GM23338 (cell line): ENCODE measurements around the gene ST6GALNAC3.

ENCODE experiments used
- CREB1 ChIP-seq: fragments of 250-450 bp; sonication (Bioruptor Pico); IDR thresholded peaks from 2 replicates; pipeline ENCODE4 v1.5.0; 2020; ENCODE audit warnings: low read depth, mild to moderate bottlenecking, moderate library complexity
- EZH2 ChIP-seq: fragments of 200-600 bp; sonication (generic); IDR thresholded peaks from one replicate; pipeline ENCODE4 v1.8.0; 2017; ENCODE audit warnings: antibody characterized with exemption, mild to moderate bottlenecking, low read depth; ENCODE audit not compliant: unreplicated experiment
- EZH2phosphoT487 ChIP-seq: fragments of 200-600 bp; sonication (generic); IDR thresholded peaks from one replicate; pipeline ENCODE4 v1.8.1; 2018; ENCODE audit warnings: antibody characterized with exemption; ENCODE audit not compliant: unreplicated experiment
- POLR2AphosphoS5 ChIP-seq: IDR thresholded peaks from 2 replicates; pipeline ENCODE4 v1.6.1; 2016; ENCODE audit warnings: antibody characterized with exemption, low read depth
- ZNF114 ChIP-seq: fragments of 250-450 bp; sonication (Bioruptor Pico); IDR thresholded peaks from 2 replicates; pipeline ENCODE4 v1.5.0; 2020; ENCODE audit warnings: mild to moderate bottlenecking, moderate library complexity
- TF ChIP-seq, protein P1 (sequence below), 2 experiments: fragments of 200-600 bp in 1 of 2; sonication (generic) in 1 of 2; conservative IDR thresholded peaks; 2 replicates each; pipeline versions ENCODE4 v1.5.1 to v1.6.1; 2016 to 2017; ENCODE audit warnings: antibody characterized with exemption in 2 of 2, low read depth in 2 of 2, mild to moderate bottlenecking in 2 of 2, moderate library complexity in 1 of 2
- TF ChIP-seq, protein P2 (sequence below): IDR thresholded peaks from one replicate; pipeline ENCODE4 v1.6.1; 2018; ENCODE audit warnings: antibody characterized with exemption; ENCODE audit not compliant: unreplicated experiment

DNA sequence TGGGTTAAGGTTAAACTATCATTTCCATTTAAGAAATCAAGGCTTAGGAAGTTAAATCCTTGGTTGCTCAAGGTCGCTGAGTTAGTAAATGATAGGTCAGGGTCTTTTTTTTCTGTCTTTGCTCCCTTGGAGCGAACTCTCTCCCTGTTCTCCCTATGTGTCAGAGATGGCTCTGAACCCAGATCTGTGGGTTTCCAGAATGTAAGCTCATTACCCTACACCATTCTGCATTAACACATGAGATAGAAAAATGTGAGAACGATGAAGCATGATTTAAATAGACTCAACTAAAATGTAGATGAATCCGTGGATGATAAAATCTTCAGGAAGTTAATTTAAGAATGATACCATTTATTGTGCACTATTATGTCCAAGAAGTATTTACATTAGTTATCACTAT lies 25.0 kb upstream of the ST6GALNAC3 start:
- TF ChIP-seq, protein P1, sequence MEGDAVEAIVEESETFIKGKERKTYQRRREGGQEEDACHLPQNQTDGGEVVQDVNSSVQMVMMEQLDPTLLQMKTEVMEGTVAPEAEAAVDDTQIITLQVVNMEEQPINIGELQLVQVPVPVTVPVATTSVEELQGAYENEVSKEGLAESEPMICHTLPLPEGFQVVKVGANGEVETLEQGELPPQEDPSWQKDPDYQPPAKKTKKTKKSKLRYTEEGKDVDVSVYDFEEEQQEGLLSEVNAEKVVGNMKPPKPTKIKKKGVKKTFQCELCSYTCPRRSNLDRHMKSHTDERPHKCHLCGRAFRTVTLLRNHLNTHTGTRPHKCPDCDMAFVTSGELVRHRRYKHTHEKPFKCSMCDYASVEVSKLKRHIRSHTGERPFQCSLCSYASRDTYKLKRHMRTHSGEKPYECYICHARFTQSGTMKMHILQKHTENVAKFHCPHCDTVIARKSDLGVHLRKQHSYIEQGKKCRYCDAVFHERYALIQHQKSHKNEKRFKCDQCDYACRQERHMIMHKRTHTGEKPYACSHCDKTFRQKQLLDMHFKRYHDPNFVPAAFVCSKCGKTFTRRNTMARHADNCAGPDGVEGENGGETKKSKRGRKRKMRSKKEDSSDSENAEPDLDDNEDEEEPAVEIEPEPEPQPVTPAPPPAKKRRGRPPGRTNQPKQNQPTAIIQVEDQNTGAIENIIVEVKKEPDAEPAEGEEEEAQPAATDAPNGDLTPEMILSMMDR (conservative IDR thresholded peaks at IDR 0.05; ENCODE audit: low read depth in 2 of 2) = no peak
- TF ChIP-seq POLR2AphosphoS5 = no peak
- no peak for TF ChIP-seq ZNF114 (CRISPR knock-in tag)
- TF ChIP-seq, protein P2, sequence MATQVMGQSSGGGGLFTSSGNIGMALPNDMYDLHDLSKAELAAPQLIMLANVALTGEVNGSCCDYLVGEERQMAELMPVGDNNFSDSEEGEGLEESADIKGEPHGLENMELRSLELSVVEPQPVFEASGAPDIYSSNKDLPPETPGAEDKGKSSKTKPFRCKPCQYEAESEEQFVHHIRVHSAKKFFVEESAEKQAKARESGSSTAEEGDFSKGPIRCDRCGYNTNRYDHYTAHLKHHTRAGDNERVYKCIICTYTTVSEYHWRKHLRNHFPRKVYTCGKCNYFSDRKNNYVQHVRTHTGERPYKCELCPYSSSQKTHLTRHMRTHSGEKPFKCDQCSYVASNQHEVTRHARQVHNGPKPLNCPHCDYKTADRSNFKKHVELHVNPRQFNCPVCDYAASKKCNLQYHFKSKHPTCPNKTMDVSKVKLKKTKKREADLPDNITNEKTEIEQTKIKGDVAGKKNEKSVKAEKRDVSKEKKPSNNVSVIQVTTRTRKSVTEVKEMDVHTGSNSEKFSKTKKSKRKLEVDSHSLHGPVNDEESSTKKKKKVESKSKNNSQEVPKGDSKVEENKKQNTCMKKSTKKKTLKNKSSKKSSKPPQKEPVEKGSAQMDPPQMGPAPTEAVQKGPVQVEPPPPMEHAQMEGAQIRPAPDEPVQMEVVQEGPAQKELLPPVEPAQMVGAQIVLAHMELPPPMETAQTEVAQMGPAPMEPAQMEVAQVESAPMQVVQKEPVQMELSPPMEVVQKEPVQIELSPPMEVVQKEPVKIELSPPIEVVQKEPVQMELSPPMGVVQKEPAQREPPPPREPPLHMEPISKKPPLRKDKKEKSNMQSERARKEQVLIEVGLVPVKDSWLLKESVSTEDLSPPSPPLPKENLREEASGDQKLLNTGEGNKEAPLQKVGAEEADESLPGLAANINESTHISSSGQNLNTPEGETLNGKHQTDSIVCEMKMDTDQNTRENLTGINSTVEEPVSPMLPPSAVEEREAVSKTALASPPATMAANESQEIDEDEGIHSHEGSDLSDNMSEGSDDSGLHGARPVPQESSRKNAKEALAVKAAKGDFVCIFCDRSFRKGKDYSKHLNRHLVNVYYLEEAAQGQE = no peak
- no peak for TF ChIP-seq EZH2phosphoT487
- TF ChIP-seq CREB1 (CRISPR knock-in tag) = no peak
- TF ChIP-seq EZH2 = no peak
